OCI-LY7 (cell line): Measurements from ENCODE around the gene TBC1D1.

Experiments used
- EZH2phosphoT487 ChIP-seq: fragments of 200-600 bp; sonication (generic); IDR thresholded peaks from 2 replicates; pipeline ENCODE4 v1.6.1; 2018; ENCODE audit warnings: low read depth, borderline replicate concordance, mild to moderate bottlenecking, mixed run types, antibody characterized with exemption, low read length, moderate library complexity, mixed read lengths
- TF ChIP-seq, protein P1 (sequence below): fragments of 200-600 bp; sonication (generic); conservative IDR thresholded peaks from 2 replicates; pipeline ENCODE4 v1.5.1; 2014; ENCODE audit warnings: mild to moderate bottlenecking, antibody characterized with exemption, low read length, moderate library complexity, mixed read lengths

DNA sequence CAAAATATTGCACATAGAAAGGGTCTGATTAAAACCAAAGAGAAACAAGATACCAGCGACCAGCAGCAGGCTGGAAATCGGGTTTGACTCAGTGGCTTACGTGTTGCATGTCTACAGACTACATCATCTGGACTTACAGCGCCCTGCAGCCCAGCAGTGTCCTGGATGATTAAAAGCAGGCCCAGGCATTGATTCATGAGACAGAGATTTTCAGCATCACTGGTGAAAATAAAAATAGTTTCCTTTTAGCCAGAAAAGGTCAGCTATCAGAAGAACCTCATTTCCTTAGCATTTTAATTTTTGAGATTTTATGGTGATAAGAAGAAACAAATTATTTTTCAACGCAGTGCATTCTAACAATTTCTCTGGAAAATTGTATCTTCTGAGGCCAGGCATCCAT, 259.9 kb downstream of the TBC1D1 start:
- TF ChIP-seq, protein P1, sequence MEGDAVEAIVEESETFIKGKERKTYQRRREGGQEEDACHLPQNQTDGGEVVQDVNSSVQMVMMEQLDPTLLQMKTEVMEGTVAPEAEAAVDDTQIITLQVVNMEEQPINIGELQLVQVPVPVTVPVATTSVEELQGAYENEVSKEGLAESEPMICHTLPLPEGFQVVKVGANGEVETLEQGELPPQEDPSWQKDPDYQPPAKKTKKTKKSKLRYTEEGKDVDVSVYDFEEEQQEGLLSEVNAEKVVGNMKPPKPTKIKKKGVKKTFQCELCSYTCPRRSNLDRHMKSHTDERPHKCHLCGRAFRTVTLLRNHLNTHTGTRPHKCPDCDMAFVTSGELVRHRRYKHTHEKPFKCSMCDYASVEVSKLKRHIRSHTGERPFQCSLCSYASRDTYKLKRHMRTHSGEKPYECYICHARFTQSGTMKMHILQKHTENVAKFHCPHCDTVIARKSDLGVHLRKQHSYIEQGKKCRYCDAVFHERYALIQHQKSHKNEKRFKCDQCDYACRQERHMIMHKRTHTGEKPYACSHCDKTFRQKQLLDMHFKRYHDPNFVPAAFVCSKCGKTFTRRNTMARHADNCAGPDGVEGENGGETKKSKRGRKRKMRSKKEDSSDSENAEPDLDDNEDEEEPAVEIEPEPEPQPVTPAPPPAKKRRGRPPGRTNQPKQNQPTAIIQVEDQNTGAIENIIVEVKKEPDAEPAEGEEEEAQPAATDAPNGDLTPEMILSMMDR, result no peak
- TF ChIP-seq EZH2phosphoT487, result no peak
